ENCODE measurements around the gene TWF2.

GRCh38 chr3:52272831-52273230 is 33.9 kb upstream of the TWF2 start:
- TF ChIP-seq YY1 (IDR thresholded peaks at IDR 0.05; ENCODE audit: borderline replicate concordance in 1 of 3, control insufficient read depth in 1 of 3, extremely low read depth in 1 of 3, insufficient read depth in 3 of 3, insufficient read length in 1 of 3, insufficient replicate concordance in 2 of 3, low read depth in 1 of 3, low read length in 2 of 3) (no peak), TCF7L2 (IDR thresholded peaks at IDR 0.05; ENCODE audit: low read depth, low read length) (no peak), MAX (CRISPR knock-in tag; IDR thresholded peaks at IDR 0.05) (no peak), ZBTB2 (IDR thresholded peaks at IDR 0.05) (no peak), CTCF (IDR thresholded peaks at IDR 0.05 in 2 of 3, conservative IDR thresholded peaks at IDR 0.05 in 1 of 3; ENCODE audit: insufficient read depth in 2 of 3, low read depth in 1 of 3, low read length in 3 of 3) (no peak), TAF1 (IDR thresholded peaks at IDR 0.05; ENCODE audit: control insufficient read depth, extremely low read depth, insufficient read depth, low read length, severe bottlenecking) (no peak), CHD1 (IDR thresholded peaks at IDR 0.05; ENCODE audit: low read length) (no peak), NRF1 (conservative IDR thresholded peaks at IDR 0.05 in 1 of 2, IDR thresholded peaks at IDR 0.05 in 1 of 2) (no peak), CXXC5 (CRISPR knock-in tag; IDR thresholded peaks at IDR 0.05) (no peak), HNRNPL (IDR thresholded peaks at IDR 0.05; ENCODE audit: low read depth, low read length) (no peak)

Measured in K562 (cell line).